Adrenal gland (tissue), 5 donors: ENCODE results near the gene SCAF11.

Experiments used
- CTCF ChIP-seq, 6 experiments: fragments of 450-650 bp in 4 of 6; fragments of 200-600 bp in 2 of 6; sonication (generic) in 1 of 6; IDR thresholded peaks; 1 replicate in 5 of 6; 2 replicates in 1 of 6; pipeline versions ENCODE4 v1.5.1 to v1.8.0; 2016 to 2021; ENCODE audit warnings: antibody characterized with exemption in 6 of 6, mild to moderate bottlenecking in 2 of 6, moderate library complexity in 1 of 6
- POLR2A ChIP-seq, 2 donors: fragments of 450-650 bp; IDR thresholded peaks; one replicate each; pipeline ENCODE4 v1.6.1; 2017; ENCODE audit warnings: antibody characterized with exemption in 2 of 2, mild to moderate bottlenecking in 2 of 2, moderate library complexity in 1 of 2
- donor health status: DM: no; HTN: no; CAD: no.

- TF ChIP-seq CTCF (IDR thresholded peaks at IDR 0.05), result no peak
- no peak for TF ChIP-seq POLR2A (IDR thresholded peaks at IDR 0.05)
These were observed 16.1 kb downstream of the SCAF11 start for GRCh38 chr12:45974171-45974719.
